GM12874 (cell line): ENCODE measurements around the gene NRBP1.

Experiments
- TF ChIP-seq, protein P1 (sequence below): IDR thresholded peaks from 2 replicates; pipeline ENCODE4 v1.5.1; 2011; ENCODE audit warnings: low read depth, mild to moderate bottlenecking, control low read depth, low read length, moderate library complexity; ENCODE audit not compliant: insufficient read depth

NRBP1 gene

DNA sequence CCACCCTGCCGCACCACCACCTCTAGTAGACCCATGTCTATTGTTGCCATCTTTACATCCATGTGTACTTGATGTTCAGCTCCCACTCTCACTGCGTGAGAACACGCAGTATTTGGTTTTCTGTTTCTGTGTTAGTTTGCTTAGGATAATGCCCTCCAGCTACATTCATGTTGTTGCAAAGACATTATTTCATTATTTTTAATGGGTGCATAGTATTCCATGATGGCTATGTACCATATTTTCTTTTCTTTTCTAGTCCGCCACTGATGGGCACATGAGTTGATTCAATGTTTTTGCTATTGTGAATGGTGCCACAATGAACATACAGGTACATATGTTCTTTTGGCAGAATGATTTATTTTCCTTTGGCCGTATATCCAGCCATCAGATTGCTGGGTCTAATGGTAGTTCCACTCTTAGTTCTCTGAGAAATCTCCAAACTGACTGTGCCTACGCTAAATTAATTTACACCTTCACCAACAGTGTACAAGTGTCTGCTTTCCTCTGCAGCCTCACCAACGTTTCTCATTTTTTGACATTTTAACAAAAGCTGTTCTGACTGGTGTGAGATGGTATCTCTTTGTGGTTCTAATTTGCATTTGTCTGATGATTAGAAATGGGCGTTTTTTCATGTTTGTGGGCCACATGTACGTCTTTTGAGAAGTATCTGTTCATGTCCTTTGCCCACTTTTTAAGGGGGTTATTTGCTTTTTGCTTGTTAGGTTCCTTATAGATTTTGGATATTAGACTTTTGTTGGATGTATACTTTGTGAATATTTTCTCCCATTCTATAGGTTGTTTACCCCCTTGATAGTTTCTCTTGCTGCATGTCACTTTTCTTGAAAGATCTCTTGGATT lies 37.4 kb upstream of the NRBP1 start:
- TF ChIP-seq, protein P1, sequence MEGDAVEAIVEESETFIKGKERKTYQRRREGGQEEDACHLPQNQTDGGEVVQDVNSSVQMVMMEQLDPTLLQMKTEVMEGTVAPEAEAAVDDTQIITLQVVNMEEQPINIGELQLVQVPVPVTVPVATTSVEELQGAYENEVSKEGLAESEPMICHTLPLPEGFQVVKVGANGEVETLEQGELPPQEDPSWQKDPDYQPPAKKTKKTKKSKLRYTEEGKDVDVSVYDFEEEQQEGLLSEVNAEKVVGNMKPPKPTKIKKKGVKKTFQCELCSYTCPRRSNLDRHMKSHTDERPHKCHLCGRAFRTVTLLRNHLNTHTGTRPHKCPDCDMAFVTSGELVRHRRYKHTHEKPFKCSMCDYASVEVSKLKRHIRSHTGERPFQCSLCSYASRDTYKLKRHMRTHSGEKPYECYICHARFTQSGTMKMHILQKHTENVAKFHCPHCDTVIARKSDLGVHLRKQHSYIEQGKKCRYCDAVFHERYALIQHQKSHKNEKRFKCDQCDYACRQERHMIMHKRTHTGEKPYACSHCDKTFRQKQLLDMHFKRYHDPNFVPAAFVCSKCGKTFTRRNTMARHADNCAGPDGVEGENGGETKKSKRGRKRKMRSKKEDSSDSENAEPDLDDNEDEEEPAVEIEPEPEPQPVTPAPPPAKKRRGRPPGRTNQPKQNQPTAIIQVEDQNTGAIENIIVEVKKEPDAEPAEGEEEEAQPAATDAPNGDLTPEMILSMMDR = no peak

DNA sequence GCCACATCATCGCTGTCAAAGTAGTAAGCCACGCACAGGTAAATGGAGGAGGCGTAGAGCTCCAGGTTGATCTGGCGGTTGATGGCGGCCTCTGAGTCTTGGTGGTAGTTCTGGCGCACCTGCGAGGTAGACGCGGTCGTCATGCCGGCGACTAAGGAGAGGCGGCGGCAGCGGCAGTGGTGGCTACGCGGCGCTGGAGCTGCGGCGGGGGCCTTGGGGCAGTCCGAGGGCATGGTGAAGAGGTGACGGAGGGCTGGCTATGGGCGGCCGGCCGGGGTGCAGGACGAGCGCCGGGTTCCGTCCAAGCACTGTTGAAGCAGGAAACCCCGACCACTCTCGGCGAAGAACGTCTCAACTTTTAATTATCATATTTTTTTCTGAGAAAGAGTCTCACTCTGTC lies 35.2 kb upstream of the NRBP1 start:
- TF ChIP-seq, protein P1 = no peak

DNA sequence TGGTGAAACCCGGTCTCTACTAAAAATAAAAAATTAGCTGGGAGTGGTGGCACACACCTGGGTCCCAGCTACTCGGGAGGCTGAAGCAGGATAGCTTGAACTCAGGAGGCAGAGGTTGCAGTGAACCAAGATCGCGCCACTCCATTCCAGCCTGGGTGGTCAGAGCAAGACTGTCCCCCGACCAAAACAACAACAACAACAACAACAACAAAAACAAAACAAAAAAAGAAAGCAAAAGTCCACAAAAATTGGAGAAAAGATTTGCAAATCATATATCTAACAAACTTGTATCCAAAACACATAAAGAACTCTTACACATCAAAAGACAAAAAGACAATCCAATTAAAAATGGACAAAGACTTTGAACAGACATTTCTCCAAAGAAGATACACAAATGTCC lies 29.5 kb upstream of the NRBP1 start:
- TF ChIP-seq, protein P1 = no peak

DNA sequence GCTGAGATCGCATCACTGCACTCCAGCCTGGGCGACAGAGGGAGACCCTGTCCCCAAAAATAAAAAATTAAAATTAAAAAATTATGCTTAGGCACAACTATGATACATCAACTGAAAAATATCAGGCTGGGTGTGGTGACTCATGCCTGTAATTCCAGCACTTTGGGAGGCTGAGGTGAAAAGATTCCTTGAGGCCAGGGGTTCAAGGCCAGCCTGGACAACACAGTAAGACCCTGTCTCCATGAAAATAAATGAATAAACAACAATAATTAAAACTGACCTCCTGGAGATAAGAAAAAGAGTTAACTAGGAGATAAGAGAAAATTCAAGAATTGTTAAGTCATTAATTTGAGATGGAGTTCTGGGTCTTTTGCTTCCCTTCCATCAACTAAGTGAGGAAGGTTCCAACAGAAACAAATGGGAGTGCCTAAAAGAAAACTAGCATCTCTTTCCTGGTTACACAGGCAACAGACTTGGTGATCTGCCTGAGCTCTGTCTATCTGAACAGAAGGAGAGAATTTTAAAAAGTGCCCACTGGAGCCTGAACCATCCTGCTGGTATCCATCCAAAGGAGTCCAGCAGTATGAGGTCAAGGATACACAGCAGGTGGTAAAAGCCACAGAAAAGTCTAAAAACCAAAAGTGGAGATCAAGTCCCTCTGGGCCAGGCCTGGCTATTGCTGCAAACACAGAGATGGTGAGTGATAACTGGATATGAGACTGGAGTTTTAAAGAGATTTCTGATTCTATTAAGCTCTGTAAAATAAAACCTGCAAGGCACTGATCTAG lies 27.9 kb upstream of the NRBP1 start:
- TF ChIP-seq, protein P1 = no peak

DNA sequence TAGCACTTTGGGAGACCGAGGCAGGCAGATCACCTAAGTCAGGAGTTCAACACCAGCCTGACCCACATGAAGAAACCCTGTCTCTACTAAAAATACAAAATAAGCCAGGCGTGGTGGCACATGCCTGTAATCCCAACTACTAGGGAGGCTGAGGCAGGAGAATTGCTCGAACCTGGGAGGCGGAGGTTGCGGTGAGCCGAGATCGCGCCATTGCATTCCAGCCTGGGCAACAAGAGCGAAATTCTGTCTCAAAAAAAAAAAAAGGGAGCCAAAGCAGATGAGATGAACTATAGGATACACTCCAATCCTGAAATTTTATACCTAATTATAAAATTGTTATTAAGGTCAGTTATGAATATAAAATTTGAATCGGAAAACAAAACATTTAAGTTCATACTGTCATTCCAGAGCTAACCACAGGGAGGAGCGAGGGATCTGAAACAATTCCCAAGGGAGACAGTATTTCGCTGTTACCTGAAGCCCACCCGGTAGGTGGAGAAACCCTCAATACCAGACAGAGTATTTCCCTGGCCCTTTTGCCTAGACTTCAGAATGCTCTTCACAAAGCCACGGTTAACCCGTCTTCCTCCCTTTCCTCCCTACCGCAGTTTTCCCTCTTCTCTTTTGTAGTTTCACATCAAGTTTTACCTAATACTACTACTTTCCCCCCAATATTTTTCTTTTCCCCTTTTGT lies 20.5 kb upstream of the NRBP1 start:
- TF ChIP-seq, protein P1 = peak; percentile 32; the same call in 1 of the 2 replicates

DNA sequence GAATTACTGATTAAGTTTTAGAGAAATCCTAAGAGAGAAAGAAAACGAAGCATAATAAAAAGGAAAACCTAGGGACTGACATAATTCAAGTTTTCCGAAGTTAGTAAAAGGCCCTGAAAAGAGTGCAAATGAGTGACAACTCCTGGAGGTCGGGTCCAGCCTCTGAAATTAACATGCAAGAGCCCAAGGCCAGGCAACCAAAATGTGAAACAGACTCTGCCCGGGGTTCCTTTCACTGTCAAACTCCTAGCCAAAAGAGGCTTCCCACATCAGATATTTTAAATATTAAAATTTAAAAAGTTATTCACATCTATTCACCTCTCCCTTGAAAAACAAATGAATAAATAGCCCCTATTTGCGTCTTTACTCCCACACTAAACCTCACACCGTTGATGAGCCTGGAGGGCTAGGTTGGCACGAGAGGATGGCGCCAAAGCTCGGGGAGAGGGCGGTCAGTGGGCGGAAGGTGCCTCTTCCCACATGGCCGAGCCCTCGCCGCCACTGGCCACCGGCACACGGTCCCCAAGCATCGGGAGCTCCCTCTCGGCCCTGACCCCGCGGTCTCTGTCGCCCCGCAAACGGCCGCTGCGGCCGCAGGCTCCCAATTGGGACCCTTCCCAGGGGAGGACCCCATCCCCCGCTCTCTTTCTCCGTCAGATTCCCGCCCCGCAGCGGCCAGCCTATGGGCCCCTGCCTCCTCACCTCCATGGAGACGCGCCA lies 19.7 kb upstream of the NRBP1 start:
- TF ChIP-seq, protein P1 = no peak
